Mesendoderm (in vitro differentiated cells): ENCODE results near the gene FAM43A.

Experiments
- DNase-seq: peaks from one replicate; pipeline ENCODE4 v3.0.0; 2013
- H2AK5ac ChIP-seq: 2 replicates; pipeline ENCODE4 v1.6.1; 2013; ENCODE audit warnings: low read length, inconsistent platforms
- H2BK120ac ChIP-seq: 2 replicates; pipeline ENCODE4 v1.6.1; 2013; ENCODE audit warnings: low read depth, mild to moderate bottlenecking, low read length, moderate library complexity, mixed read lengths
- H2BK15ac ChIP-seq: replicated peaks from 2 replicates; pipeline ENCODE4 v1.6.1; 2013; ENCODE audit warnings: low read depth, mild to moderate bottlenecking, moderate library complexity
- H2BK5ac ChIP-seq: 2 replicates; pipeline ENCODE4 v1.6.1; 2013; ENCODE audit warnings: low read length, inconsistent platforms
- H3K18ac ChIP-seq: 2 replicates; pipeline ENCODE4 v1.6.1; 2013; ENCODE audit warnings: mild to moderate bottlenecking, low read length, mixed read lengths
- H3K23ac ChIP-seq: one replicate; pipeline ENCODE4 v1.6.1; 2013; ENCODE audit warnings: low read length
- H3K27ac ChIP-seq: 2 replicates; pipeline ENCODE4 v1.5.1; 2013; ENCODE audit warnings: low read depth, mild to moderate bottlenecking, inconsistent platforms, low read length, moderate library complexity
- H3K27me3 ChIP-seq: 2 replicates; pipeline ENCODE4 v1.6.1; 2013; ENCODE audit warnings: low read length, control low read depth, mild to moderate bottlenecking, inconsistent platforms; ENCODE audit not compliant: insufficient read depth, poor library complexity
- H3K36me3 ChIP-seq: 2 replicates; pipeline ENCODE4 v1.6.1; 2013; ENCODE audit warnings: low read length, inconsistent platforms; ENCODE audit not compliant: control insufficient read depth, insufficient read depth
- H3K4ac ChIP-seq: one replicate; pipeline ENCODE4 v1.6.1; 2013; ENCODE audit warnings: low read depth, mild to moderate bottlenecking, low read length, moderate library complexity
- H3K4me1 ChIP-seq: 2 replicates; pipeline ENCODE4 v1.6.1; 2013; ENCODE audit warnings: low read depth, low read length, inconsistent platforms; ENCODE audit not compliant: control insufficient read depth
- H3K4me2 ChIP-seq: 2 replicates; pipeline ENCODE4 v1.6.1; 2013; ENCODE audit warnings: low read length
- H3K4me3 ChIP-seq: 2 replicates; pipeline ENCODE4 v1.5.1; 2013; ENCODE audit warnings: mild to moderate bottlenecking, low read length
- H3K56ac ChIP-seq: one replicate; pipeline ENCODE4 v1.6.1; 2013; ENCODE audit warnings: low read length
- H3K79me1 ChIP-seq: 2 replicates; pipeline ENCODE4 v1.6.1; 2013; ENCODE audit warnings: low read length, inconsistent platforms
- H3K79me2 ChIP-seq: 2 replicates; pipeline ENCODE4 v1.6.1; 2013; ENCODE audit warnings: mild to moderate bottlenecking, low read length; ENCODE audit not compliant: control insufficient read depth, insufficient read depth
- H3K9ac ChIP-seq: 2 replicates; pipeline ENCODE4 v1.6.1; 2013; ENCODE audit warnings: low read length, inconsistent platforms
- H4K5ac ChIP-seq: one replicate; pipeline ENCODE4 v1.6.1; 2013; ENCODE audit warnings: low read length
- H4K8ac ChIP-seq: one replicate; pipeline ENCODE4 v1.6.1; 2013; ENCODE audit warnings: low read depth, mild to moderate bottlenecking, control low read depth, low read length, moderate library complexity
- WGBS: extraction: QIAGEN DNeasy Blood & Tissue Kit; methylation state at CpG from one replicate; pipeline ENCODE4 v1.1.7; 2013; ENCODE audit warnings: low lambda C conversion rate, missing lambda C conversion rate; ENCODE audit not compliant: insufficient coverage; ENCODE audit errors: extremely low coverage; 5-methylcytosine and 5-hydroxymethylcytosine counted together

Gene FAM43A

DNA sequence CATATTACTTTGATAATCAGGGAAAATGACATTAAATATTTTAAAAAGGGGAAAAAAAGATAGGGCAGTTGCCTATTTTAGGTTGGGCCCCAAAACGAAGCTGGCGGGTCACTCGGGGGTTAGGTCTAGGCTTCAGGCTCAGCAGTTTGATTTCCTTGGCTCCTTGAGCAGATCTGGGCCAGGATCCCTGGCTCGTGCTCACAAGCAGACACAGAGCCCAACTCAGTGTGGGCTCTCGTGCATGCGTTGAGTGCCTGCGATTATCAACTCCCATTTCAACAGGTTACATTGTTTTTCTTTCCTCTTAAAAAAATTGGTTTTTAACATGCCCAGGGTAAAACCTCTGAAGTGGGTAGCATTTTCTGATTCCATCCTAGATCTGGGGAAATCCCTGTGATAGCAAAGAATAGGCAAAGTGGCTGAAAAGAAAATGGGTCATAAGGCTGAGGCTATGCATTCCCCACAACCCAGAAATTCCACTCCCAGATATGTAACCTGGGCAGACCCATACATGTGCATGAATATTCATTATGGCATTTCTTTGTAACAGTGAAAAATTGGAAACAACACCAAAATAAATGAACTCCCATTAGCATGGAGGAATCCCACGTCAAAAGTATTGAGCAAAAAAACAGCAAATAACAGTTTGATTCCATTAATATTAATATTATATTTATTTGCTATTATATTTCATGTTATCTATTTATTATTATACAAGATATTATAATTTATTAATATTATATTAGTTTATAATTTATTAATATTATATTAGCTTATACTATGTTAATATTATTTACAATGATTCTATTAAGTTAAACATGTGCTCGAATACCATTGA, 27.8 kb downstream of the FAM43A start:
- no peak overlapping the region for H3K18ac ChIP-seq
- no peak overlapping the region for H3K4me2 ChIP-seq
- H3K79me1 ChIP-seq: no peaks in the 10 kb centered on the region
- H2BK15ac ChIP-seq: no peak overlapping the region
- H3K4me3 ChIP-seq: no peak overlapping the region
- no peak overlapping the region for H3K9ac ChIP-seq
- no peak overlapping the region for H4K8ac ChIP-seq
- no peak for DNase-seq
- H3K79me2 ChIP-seq: no peaks in the 10 kb centered on the region
- no peaks in the 10 kb centered on the region for H3K27me3 ChIP-seq
- H3K4ac ChIP-seq: no peak overlapping the region
- H3K23ac ChIP-seq: no peak overlapping the region
- H3K4me1 ChIP-seq: peaks cover 2% of the 10 kb centered on the region
- no CpG with 5 or more reads among the region's 9 CpGs for WGBS
- H3K56ac ChIP-seq: no peak overlapping the region
- H2BK5ac ChIP-seq: no peak overlapping the region
- H3K27ac ChIP-seq: no peak overlapping the region
- no peaks in the 10 kb centered on the region for H3K36me3 ChIP-seq
- no peak overlapping the region for H2AK5ac ChIP-seq
- no peak overlapping the region for H2BK120ac ChIP-seq
- H4K5ac ChIP-seq: no peak overlapping the region

DNA sequence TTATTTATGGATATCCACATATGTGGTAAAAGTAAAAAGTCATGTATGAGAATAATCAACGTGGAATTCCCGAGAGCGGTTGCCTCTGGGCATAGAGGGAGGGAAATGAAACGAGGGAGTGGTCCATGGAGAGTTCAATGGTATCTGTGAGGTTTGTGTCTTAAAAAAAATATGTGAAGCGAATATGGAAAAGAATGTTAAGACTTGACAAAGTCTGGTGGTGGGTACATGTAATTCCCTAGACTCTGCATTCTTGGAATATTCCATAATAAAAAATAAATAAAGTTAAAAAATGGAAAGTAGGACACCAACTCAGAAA, 28.4 kb downstream of the FAM43A start:
- Histone ChIP-seq H2BK5ac (no peak overlapping the region), H3K27ac (no peak overlapping the region), H2AK5ac (no peak overlapping the region), H3K18ac (no peak overlapping the region), H3K56ac (no peak overlapping the region), H4K8ac (no peak overlapping the region), H3K27me3 (no peaks in the 10 kb centered on the region), H2BK120ac (no peak overlapping the region), H3K4me3 (no peak overlapping the region), H3K4me2 (no peak overlapping the region), H3K79me1 (no peaks in the 10 kb centered on the region), H2BK15ac (no peak overlapping the region), H3K4me1 (peaks cover 2% of the 10 kb centered on the region), H4K5ac (no peak overlapping the region), H3K4ac (no peak overlapping the region), H3K23ac (no peak overlapping the region), H3K9ac (no peak overlapping the region), H3K36me3 (no peaks in the 10 kb centered on the region), H3K79me2 (no peaks in the 10 kb centered on the region)
- DNase-seq: no peak
- WGBS: no CpG with 5 or more reads among the region's 5 CpGs

DNA sequence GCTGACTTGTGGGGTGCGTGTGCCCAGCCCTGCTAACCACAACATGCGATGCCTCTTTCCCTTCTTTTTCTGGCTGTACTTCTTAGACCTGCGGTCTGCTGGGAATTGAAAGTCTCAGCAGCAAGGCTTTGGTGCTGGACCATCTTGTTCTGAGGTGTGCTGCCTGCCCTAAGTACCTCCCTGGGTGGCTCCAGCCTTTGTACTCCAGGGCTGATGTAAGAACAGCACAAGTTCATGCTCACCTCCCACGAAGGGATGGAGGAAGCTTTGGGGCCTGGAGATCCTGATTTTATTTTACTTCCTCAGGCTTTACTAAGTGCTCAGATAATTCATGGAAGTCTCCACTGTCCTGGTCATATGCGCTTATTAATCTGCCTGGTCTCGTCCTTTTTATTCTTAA, 28.9 kb downstream of the FAM43A start:
- H3K4ac ChIP-seq: no peak overlapping the region
- H3K4me1 ChIP-seq: peaks cover 2% of the 10 kb centered on the region
- H3K79me1 ChIP-seq: no peaks in the 10 kb centered on the region
- H3K4me2 ChIP-seq: no peak overlapping the region
- H3K36me3 ChIP-seq: no peaks in the 10 kb centered on the region
- H3K56ac ChIP-seq: no peak overlapping the region
- DNase-seq: no peak
- H4K5ac ChIP-seq: no peak overlapping the region
- no peak overlapping the region for H4K8ac ChIP-seq
- H3K27me3 ChIP-seq: no peaks in the 10 kb centered on the region
- H3K27ac ChIP-seq: no peak overlapping the region
- H3K18ac ChIP-seq: no peak overlapping the region
- WGBS: no CpG with 5 or more reads among the region's 6 CpGs
- no peak overlapping the region for H2AK5ac ChIP-seq
- no peak overlapping the region for H3K23ac ChIP-seq
- no peak overlapping the region for H2BK15ac ChIP-seq
- no peak overlapping the region for H2BK120ac ChIP-seq
- no peak overlapping the region for H3K9ac ChIP-seq
- no peak overlapping the region for H3K4me3 ChIP-seq
- no peak overlapping the region for H2BK5ac ChIP-seq
- no peaks in the 10 kb centered on the region for H3K79me2 ChIP-seq

DNA sequence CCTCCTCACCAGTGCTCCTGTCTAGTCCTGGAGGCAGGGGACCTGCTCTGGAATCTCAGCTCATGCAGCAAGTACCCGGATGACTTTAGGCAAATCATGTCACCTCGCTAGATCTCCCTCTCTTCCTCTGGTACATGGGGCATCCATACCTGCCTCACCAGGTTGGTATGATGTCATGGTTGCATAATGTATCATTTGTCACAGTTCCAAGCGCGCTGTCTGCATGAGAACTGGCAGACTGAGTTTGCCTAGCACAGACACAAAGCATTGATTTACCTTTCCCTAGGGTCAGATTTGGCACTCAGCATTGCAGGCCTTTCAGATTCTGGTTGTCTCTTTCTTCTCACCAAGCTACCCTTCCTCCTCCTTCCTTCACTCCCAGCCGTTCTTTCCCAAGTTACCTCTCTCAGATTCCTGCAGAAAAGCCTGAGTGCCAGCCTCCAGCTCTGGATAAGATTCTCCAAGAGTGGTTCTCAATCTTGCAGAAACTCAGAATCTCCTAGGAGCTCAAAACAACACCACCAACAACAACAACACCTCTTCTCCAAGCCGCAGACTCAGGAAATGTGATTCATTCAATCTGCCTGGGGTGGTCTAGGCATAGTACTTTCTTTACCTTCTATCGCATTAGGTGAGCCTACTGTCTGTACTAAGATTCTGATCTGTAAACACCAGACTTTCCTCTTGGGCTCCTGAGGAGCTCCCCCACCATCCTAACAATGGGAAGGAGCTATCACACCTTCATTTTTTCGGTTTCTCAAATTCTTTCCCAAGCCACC, 29.5 kb downstream of the FAM43A start:
- Histone ChIP-seq H2BK120ac (no peak overlapping the region), H3K27ac (no peak overlapping the region)
- WGBS: no CpG with 5 or more reads among the region's 8 CpGs

DNA sequence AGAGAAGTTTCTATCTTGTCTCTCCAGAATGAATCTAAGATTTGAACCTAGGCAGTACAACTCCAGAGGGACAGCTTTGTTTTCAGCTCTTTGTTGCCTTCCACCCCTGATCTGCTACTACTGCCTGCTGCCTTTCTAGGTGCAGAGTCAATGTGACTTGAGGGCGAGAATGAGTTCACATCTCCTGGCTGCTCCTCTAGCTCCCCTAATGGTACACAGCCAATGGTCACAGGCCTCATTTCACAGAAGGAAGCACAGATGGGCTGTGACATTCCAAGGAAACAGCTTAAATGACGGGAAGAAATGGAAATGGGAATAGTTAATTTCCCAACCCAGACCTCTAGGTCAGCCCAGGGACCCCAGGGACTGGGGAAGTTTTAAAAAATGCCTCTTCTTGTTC, 32.4 kb downstream of the FAM43A start:
- H3K79me2 ChIP-seq: no peaks in the 10 kb centered on the region
- H2BK15ac ChIP-seq: no peak overlapping the region
- no CpG with 5 or more reads among the region's 2 CpGs for WGBS
- no peak overlapping the region for H3K9ac ChIP-seq
- H3K27ac ChIP-seq: no peak overlapping the region
- H3K79me1 ChIP-seq: no peaks in the 10 kb centered on the region
- no peaks in the 10 kb centered on the region for H3K27me3 ChIP-seq
- no peak overlapping the region for H3K4ac ChIP-seq
- no peak overlapping the region for H3K4me2 ChIP-seq
- no peak overlapping the region for H2AK5ac ChIP-seq
- H3K56ac ChIP-seq: peak overlapping the region; percentile 30
- peak; percentile 90 for DNase-seq
- H3K18ac ChIP-seq: no peak overlapping the region
- H4K5ac ChIP-seq: no peak overlapping the region
- no peak overlapping the region for H4K8ac ChIP-seq
- no peak overlapping the region for H3K23ac ChIP-seq
- H3K4me1 ChIP-seq: peaks cover 2% of the 10 kb centered on the region
- no peaks in the 10 kb centered on the region for H3K36me3 ChIP-seq
- no peak overlapping the region for H3K4me3 ChIP-seq
- no peak overlapping the region for H2BK5ac ChIP-seq
- no peak overlapping the region for H2BK120ac ChIP-seq

More for the DNA sequence above, 29.5 kb downstream of the FAM43A start:
- Histone ChIP-seq H3K79me2 (no peaks in the 10 kb centered on the region), H3K9ac (no peak overlapping the region), H3K27me3 (no peaks in the 10 kb centered on the region), H3K23ac (no peak overlapping the region), H3K4me3 (no peak overlapping the region), H3K36me3 (no peaks in the 10 kb centered on the region), H3K4ac (no peak overlapping the region), H3K18ac (no peak overlapping the region), H3K56ac (no peak overlapping the region), H3K79me1 (no peaks in the 10 kb centered on the region), H2BK5ac (no peak overlapping the region), H2BK15ac (no peak overlapping the region), H3K4me2 (no peak overlapping the region), H3K4me1 (peaks cover 2% of the 10 kb centered on the region), H2AK5ac (no peak overlapping the region), H4K5ac (no peak overlapping the region), H4K8ac (no peak overlapping the region)
- DNase-seq: peak; percentile 85
